Adrenal gland (tissue), 12 donors: ENCODE data around the gene TSPYL1. TPM values are rescaled to one million over a fixed set of nuclear protein-coding genes. Genes with fewer than 3 reads are reported as not detected.

Experiments
- DNase-seq, 7 donors: peaks; one replicate each; pipeline ENCODE4 v3.0.0-alpha.2; 2019 to 2020
- H3K27ac ChIP-seq, 5 donors: fragments of 200-600 bp; sonication (generic) in 4 of 5; 1 replicate in 3 of 5; 2 replicates in 2 of 5; pipeline versions ENCODE4 v1.5.1 to v1.8.0; 2016 to 2020; ENCODE audit warnings: mild to moderate bottlenecking in 1 of 5
- H3K27me3 ChIP-seq: fragments of 200-600 bp; 2 replicates; pipeline ENCODE4 v1.8.0; 2021
- H3K36me3 ChIP-seq, 2 donors: fragments of 200-600 bp; replicated peaks in 1 of 2; 1 replicate in 1 of 2; 2 replicates in 1 of 2; pipeline versions ENCODE4 v1.5.1 to v1.8.0; 2018 to 2022
- H3K4me1 ChIP-seq, 2 donors: fragments of 200-600 bp; replicated peaks in 1 of 2; 1 replicate in 1 of 2; 2 replicates in 1 of 2; pipeline versions ENCODE4 v1.5.1 to v1.8.0; 2018 to 2021
- H3K4me3 ChIP-seq, 4 donors: fragments of 200-600 bp; sonication (generic) in 3 of 4; one replicate each; pipeline ENCODE4 v1.5.1; 2016 to 2018
- H3K9me3 ChIP-seq, 3 donors: fragments of 200-600 bp; sonication (generic) in 1 of 3; replicated peaks in 1 of 3; 1 replicate in 2 of 3; 2 replicates in 1 of 3; pipeline versions ENCODE4 v1.5.1 to v1.8.0; 2016 to 2021
- CTCF ChIP-seq, 6 experiments: fragments of 450-650 bp in 4 of 6; fragments of 200-600 bp in 2 of 6; sonication (generic) in 1 of 6; IDR thresholded peaks; 1 replicate in 5 of 6; 2 replicates in 1 of 6; pipeline versions ENCODE4 v1.5.1 to v1.8.0; 2016 to 2021; ENCODE audit warnings: antibody characterized with exemption in 6 of 6, mild to moderate bottlenecking in 2 of 6, moderate library complexity in 1 of 6
- POLR2A ChIP-seq, 2 donors: fragments of 450-650 bp; IDR thresholded peaks; one replicate each; pipeline ENCODE4 v1.6.1; 2017; ENCODE audit warnings: antibody characterized with exemption in 2 of 2, mild to moderate bottlenecking in 2 of 2, moderate library complexity in 1 of 2
- WGBS, 4 donors: extraction: QIAGEN DNeasy Blood & Tissue Kit in 2 of 4; methylation state at CpG; one replicate each; pipeline versions ENCODE4 v1.1.5 to v1.1.7; 2013 to 2017; 5-methylcytosine and 5-hydroxymethylcytosine counted together
- intact Hi-C, 2 donors: fragments of 100-400 bp; cut with DNase I; formaldehyde crosslinking; loops; one replicate each; pipeline versions ENCODE4 v1.14.1 to v1.15.0; 2022 to 2023
- polyA plus RNA-seq, 3 donors: library from polyadenylated mRNA; stranded (reverse); fragments of 200-250 nt in 2 of 3; fragments of 350-450 nt in 1 of 3; fragmentation: Illumina TruSeq in 1 of 3; extraction: RNeasy Lipid Tissue Mini Kit (QIAGEN cat#74804) in 1 of 3; gene quantifications; one replicate each; pipeline ENCODE4 v1.2.3, GENCODE V29; 2013 to 2014
- total RNA-seq, 9 donors: library from RNA; depleted of rRNA in 4 of 9; stranded (reverse); fragments of >200 nt in 4 of 9; fragments of 120-200 nt in 1 of 9; fragmentation: NEBNext Ultra II Directional in 1 of 9; extraction: Animal tissue kit (Norgen Biotek cat#: 25700) in 1 of 9; gene quantifications; one replicate each; pipeline versions ENCODE4 v1.1.0 to v1.2.4, GENCODE V29; 2013 to 2023
- donor health status: healthy with polysubstance abuse.
- donor health status: Bipolar disorder and iron deficiency.
- donor health status: DM: yes; HTN: yes; CAD: no.
- donor health status: DM: no; HTN: no; CAD: no.
- donor health status: DM: no; HTN: no; CAD: no.
- donor health status: DM: yes; HTN: yes; CAD: no.

TSPYL1 gene
- total and polyA plus RNA-seq, 12 donors = 24.8 to 271 (median 181) TPM

DNA sequence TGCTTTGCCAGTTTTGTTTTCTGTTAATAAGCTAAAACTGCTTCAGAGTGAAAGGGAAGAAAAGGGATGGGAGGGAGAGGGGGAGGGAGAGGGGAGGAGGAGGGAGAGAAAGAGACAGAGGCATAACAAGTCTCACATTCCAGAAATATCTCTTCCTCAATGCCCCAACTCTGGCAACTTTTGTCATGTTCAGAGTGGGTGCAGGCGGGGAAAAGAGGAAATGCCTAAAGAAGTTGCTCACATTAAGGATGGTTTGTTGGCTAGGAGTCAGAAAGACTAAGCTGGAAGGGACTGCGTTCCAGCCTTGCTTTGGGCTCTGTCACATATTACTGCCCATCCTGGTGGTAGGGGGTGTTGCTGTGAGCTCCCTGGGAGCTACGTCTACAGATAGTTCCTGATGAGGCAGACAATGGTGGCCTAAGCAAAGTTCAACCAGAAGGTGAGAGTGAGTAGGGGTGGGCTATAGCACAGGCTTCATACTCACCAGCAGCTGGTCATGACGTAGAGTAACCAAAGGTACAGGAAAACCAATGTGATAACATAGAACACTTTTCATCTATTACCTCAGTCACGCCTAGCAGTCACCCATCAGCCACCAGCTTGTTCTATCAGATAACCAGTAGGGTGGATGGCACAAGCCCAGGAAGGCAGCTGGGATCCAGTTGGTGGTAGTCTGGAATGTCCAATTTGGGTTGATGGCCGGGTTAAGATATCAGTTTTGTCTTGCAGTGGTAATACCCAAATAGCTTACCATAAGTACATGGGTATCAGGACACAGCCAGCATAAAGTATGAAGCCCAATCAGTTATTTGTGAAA is 28.0 kb downstream of the TSPYL1 start:
- 65 to 78% (median 75%) methylated on average over 6 of the region's 6 CpGs for WGBS, 4 donors
- TF ChIP-seq CTCF (IDR thresholded peaks at IDR 0.05) = no peak
- no peak for TF ChIP-seq POLR2A (IDR thresholded peaks at IDR 0.05)
- intact Hi-C loops = no loop called here
- Histone ChIP-seq H3K9me3 (no peaks in the 10 kb centered on the region), H3K27ac (peak overlapping the region in 2 of 5 donors; percentile 49 to 94), H3K36me3 (no peaks in the 10 kb centered on the region), H3K4me3 (peak overlapping the region in 1 of 4 donors; percentile 96), H3K27me3 (no peaks in the 10 kb centered on the region), H3K4me1 (peaks cover 42 to 79% of the 10 kb centered on the region in 2 donors)
- DNase-seq = peak in 1 of 7 donors; percentile 7

GRCh38 chr6:116248577-116248976 is 31.2 kb downstream of the TSPYL1 start:
- Histone ChIP-seq H3K27ac (peak overlapping the region in 2 of 5 donors; percentile 31 to 43), H3K27me3 (no peaks in the 10 kb centered on the region), H3K9me3 (no peaks in the 10 kb centered on the region), H3K36me3 (no peaks in the 10 kb centered on the region), H3K4me3 (no peak overlapping the region), H3K4me1 (peaks cover 35 to 71% of the 10 kb centered on the region in 2 donors)
- TF ChIP-seq POLR2A (IDR thresholded peaks at IDR 0.05) (no peak), CTCF (IDR thresholded peaks at IDR 0.05) (no peak)
- WGBS, 4 donors = 93 to 98% (median 96%) methylated on average over 2 of the region's 2 CpGs
- intact Hi-C loops = no loop called here
- DNase-seq = no peak

- Histone ChIP-seq H3K4me1 (peaks cover 25 to 63% of the 10 kb centered on the region in 2 donors), H3K4me3 (no peak overlapping the region), H3K9me3 (no peaks in the 10 kb centered on the region), H3K27me3 (no peaks in the 10 kb centered on the region), H3K27ac (peak overlapping the region in 3 of 5 donors; percentile 37 to 61 (median 52)), H3K36me3 (no peaks in the 10 kb centered on the region)
- no peak for DNase-seq
- intact Hi-C loops = no loop called here
- TF ChIP-seq CTCF (IDR thresholded peaks at IDR 0.05) = no peak
- TF ChIP-seq POLR2A (IDR thresholded peaks at IDR 0.05) = no peak
These were observed 32.4 kb downstream of the TSPYL1 start for GRCh38 chr6:116247285-116247684.

DNA sequence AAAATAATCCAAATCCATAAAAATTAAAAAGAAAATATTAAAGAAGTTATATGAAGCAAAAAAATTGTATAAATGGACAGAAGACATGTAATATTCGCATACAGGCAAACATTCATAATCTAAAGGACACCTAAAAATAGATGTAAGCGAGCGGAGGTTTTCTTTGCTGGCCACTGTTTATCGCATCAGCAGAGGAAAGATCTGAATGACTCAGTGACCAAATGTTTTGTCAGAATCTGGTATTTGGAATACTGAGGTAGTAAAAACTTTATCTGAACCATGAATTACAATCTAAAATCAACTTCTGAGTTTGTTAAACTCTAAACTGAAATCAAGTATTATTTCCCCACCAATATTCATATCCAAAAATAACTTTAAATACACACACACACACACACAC is 33.6 kb downstream of the TSPYL1 start:
- TF ChIP-seq POLR2A (IDR thresholded peaks at IDR 0.05) (no peak), CTCF (IDR thresholded peaks at IDR 0.05) (no peak)
- DNase-seq = peak in 4 of 7 donors; percentile 27 to 49 (median 41)
- Histone ChIP-seq H3K36me3 (no peaks in the 10 kb centered on the region), H3K9me3 (no peaks in the 10 kb centered on the region), H3K27ac (peak overlapping the region in 4 of 5 donors; percentile 27 to 61 (median 46)), H3K4me1 (peaks cover 15 to 52% of the 10 kb centered on the region in 2 donors), H3K27me3 (no peaks in the 10 kb centered on the region), H3K4me3 (no peak overlapping the region)
- intact Hi-C loops = no loop called here
- 55 to 59% (median 58%) methylated on average over 4 of the region's 4 CpGs for WGBS, 4 donors
